ENCODE data around the gene TYW1.

- TF ChIP-seq, protein P1, sequence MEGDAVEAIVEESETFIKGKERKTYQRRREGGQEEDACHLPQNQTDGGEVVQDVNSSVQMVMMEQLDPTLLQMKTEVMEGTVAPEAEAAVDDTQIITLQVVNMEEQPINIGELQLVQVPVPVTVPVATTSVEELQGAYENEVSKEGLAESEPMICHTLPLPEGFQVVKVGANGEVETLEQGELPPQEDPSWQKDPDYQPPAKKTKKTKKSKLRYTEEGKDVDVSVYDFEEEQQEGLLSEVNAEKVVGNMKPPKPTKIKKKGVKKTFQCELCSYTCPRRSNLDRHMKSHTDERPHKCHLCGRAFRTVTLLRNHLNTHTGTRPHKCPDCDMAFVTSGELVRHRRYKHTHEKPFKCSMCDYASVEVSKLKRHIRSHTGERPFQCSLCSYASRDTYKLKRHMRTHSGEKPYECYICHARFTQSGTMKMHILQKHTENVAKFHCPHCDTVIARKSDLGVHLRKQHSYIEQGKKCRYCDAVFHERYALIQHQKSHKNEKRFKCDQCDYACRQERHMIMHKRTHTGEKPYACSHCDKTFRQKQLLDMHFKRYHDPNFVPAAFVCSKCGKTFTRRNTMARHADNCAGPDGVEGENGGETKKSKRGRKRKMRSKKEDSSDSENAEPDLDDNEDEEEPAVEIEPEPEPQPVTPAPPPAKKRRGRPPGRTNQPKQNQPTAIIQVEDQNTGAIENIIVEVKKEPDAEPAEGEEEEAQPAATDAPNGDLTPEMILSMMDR (tag by site-specific recombination; IDR thresholded peaks at IDR 0.05): no peak
- TF ChIP-seq ZNF211 (tag by site-specific recombination; IDR thresholded peaks at IDR 0.05; ENCODE audit: low read depth) (no peak), ZNF426 (tag by site-specific recombination; IDR thresholded peaks at IDR 0.05) (no peak), PRDM6 (tag by site-specific recombination; IDR thresholded peaks at IDR 0.05) (no peak), ZNF155 (tag by site-specific recombination; IDR thresholded peaks at IDR 0.05) (no peak), ZNF670 (tag by site-specific recombination; IDR thresholded peaks at IDR 0.05; ENCODE audit: low read depth) (no peak), ZNF214 (tag by site-specific recombination; IDR thresholded peaks at IDR 0.05; ENCODE audit: borderline replicate concordance) (no peak), ZSCAN18 (tag by site-specific recombination; IDR thresholded peaks at IDR 0.05) (no peak)
Observed at GRCh38 chr7:67021260-67021659, 24.6 kb downstream of the TYW1 start.

Data from HEK293 (cell line).